ENCODE results near the gene KLHL22.

KLHL22 gene

GRCh38 chr22:20456722-20457076, 38.9 kb downstream of the KLHL22 start:
- TF ChIP-seq EP300 (IDR thresholded peaks at IDR 0.05; ENCODE audit: borderline replicate concordance): no peak
- no peak for TF ChIP-seq REST (IDR thresholded peaks at IDR 0.05; ENCODE audit: low read depth)

GRCh38 chr22:20456064-20456721, 39.4 kb downstream of the KLHL22 start:
- TF ChIP-seq TAF1 (IDR thresholded peaks at IDR 0.05; ENCODE audit: low read depth) (no peak), RAD21 (IDR thresholded peaks at IDR 0.05; ENCODE audit: low read depth) (peak; percentile 94), EGR1 (IDR thresholded peaks at IDR 0.05) (no peak), FOXM1 (IDR thresholded peaks at IDR 0.05; ENCODE audit: borderline replicate concordance, low read depth) (no peak), YY1 (IDR thresholded peaks at IDR 0.05; ENCODE audit: low read depth) (no peak), TEAD4 (IDR thresholded peaks at IDR 0.05) (no peak), USF1 (IDR thresholded peaks at IDR 0.05) (no peak)

- TF ChIP-seq ZBTB7A (IDR thresholded peaks at IDR 0.05; ENCODE audit: low read depth): no peak
- no peak for TF ChIP-seq REST (IDR thresholded peaks at IDR 0.05; ENCODE audit: low read depth)
- TF ChIP-seq TCF12 (IDR thresholded peaks at IDR 0.05; ENCODE audit: low read depth): no peak
- TF ChIP-seq MAX (IDR thresholded peaks at IDR 0.05): no peak
- TF ChIP-seq USF1 (IDR thresholded peaks at IDR 0.05): no peak
- no peak for TF ChIP-seq RAD21 (IDR thresholded peaks at IDR 0.05; ENCODE audit: low read depth)
- no peak for TF ChIP-seq CEBPB (IDR thresholded peaks at IDR 0.05)
- TF ChIP-seq TEAD4 (IDR thresholded peaks at IDR 0.05): no peak
- TF ChIP-seq YY1 (IDR thresholded peaks at IDR 0.05; ENCODE audit: low read depth): no peak
- no peak for TF ChIP-seq TAF1 (IDR thresholded peaks at IDR 0.05; ENCODE audit: low read depth)
- no peak for TF ChIP-seq EP300 (IDR thresholded peaks at IDR 0.05; ENCODE audit: borderline replicate concordance)
- no peak for TF ChIP-seq NFIC (IDR thresholded peaks at IDR 0.05)
- no peak for TF ChIP-seq FOXM1 (IDR thresholded peaks at IDR 0.05; ENCODE audit: borderline replicate concordance, low read depth)
- no peak for TF ChIP-seq EGR1 (IDR thresholded peaks at IDR 0.05)
These were observed 39.9 kb downstream of the KLHL22 start for GRCh38 chr22:20455709-20456063.

GRCh38 chr22:20453222-20453621, 42.4 kb downstream of the KLHL22 start:
- TF ChIP-seq YY1 (IDR thresholded peaks at IDR 0.05; ENCODE audit: low read depth) (no peak), EGR1 (IDR thresholded peaks at IDR 0.05) (no peak), EP300 (IDR thresholded peaks at IDR 0.05; ENCODE audit: borderline replicate concordance) (no peak)

- TF ChIP-seq FOXM1 (IDR thresholded peaks at IDR 0.05; ENCODE audit: borderline replicate concordance, low read depth): no peak
- no peak for TF ChIP-seq CEBPB (IDR thresholded peaks at IDR 0.05)
These were observed 43.7 kb downstream of the KLHL22 start for GRCh38 chr22:20451920-20452319.

- TF ChIP-seq RAD21 (IDR thresholded peaks at IDR 0.05; ENCODE audit: low read depth) (no peak), NFIC (IDR thresholded peaks at IDR 0.05) (no peak), TCF12 (IDR thresholded peaks at IDR 0.05; ENCODE audit: low read depth) (no peak), ZBTB7A (IDR thresholded peaks at IDR 0.05; ENCODE audit: low read depth) (no peak), EP300 (IDR thresholded peaks at IDR 0.05; ENCODE audit: borderline replicate concordance) (no peak), EGR1 (IDR thresholded peaks at IDR 0.05) (no peak), TEAD4 (IDR thresholded peaks at IDR 0.05) (no peak), YY1 (IDR thresholded peaks at IDR 0.05; ENCODE audit: low read depth) (no peak), CEBPB (IDR thresholded peaks at IDR 0.05) (no peak), CREB1 (IDR thresholded peaks at IDR 0.05; ENCODE audit: low read depth) (no peak), FOXM1 (IDR thresholded peaks at IDR 0.05; ENCODE audit: borderline replicate concordance, low read depth) (no peak), REST (IDR thresholded peaks at IDR 0.05; ENCODE audit: low read depth) (no peak)
These were observed 45.1 kb downstream of the KLHL22 start for GRCh38 chr22:20450551-20450906.
